HG02970 (cell line): ENCODE measurements around the gene ARHGAP30.
A peak's percentile ranks its signal among the peaks of the same experiment; 100 is the strongest.
"Not testable (repeated sequence)": the region's sequence is repeated elsewhere in the genome, so short reads cannot be mapped to it uniquely, and the experiment has no call there.

Experiments
- ATAC-seq: cut with Tn5 transposase; IDR thresholded peaks from one replicate; pipeline ENCODE4 v1.9.1; 2021; ENCODE audit warnings: mild to moderate bottlenecking, moderate library complexity, moderate number of reproducible peaks; ENCODE audit not compliant: unreplicated experiment, low FRiP score

ARHGAP30 gene, protein sequence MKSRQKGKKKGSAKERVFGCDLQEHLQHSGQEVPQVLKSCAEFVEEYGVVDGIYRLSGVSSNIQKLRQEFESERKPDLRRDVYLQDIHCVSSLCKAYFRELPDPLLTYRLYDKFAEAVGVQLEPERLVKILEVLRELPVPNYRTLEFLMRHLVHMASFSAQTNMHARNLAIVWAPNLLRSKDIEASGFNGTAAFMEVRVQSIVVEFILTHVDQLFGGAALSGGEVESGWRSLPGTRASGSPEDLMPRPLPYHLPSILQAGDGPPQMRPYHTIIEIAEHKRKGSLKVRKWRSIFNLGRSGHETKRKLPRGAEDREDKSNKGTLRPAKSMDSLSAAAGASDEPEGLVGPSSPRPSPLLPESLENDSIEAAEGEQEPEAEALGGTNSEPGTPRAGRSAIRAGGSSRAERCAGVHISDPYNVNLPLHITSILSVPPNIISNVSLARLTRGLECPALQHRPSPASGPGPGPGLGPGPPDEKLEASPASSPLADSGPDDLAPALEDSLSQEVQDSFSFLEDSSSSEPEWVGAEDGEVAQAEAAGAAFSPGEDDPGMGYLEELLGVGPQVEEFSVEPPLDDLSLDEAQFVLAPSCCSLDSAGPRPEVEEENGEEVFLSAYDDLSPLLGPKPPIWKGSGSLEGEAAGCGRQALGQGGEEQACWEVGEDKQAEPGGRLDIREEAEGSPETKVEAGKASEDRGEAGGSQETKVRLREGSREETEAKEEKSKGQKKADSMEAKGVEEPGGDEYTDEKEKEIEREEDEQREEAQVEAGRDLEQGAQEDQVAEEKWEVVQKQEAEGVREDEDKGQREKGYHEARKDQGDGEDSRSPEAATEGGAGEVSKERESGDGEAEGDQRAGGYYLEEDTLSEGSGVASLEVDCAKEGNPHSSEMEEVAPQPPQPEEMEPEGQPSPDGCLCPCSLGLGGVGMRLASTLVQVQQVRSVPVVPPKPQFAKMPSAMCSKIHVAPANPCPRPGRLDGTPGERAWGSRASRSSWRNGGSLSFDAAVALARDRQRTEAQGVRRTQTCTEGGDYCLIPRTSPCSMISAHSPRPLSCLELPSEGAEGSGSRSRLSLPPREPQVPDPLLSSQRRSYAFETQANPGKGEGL

DNA sequence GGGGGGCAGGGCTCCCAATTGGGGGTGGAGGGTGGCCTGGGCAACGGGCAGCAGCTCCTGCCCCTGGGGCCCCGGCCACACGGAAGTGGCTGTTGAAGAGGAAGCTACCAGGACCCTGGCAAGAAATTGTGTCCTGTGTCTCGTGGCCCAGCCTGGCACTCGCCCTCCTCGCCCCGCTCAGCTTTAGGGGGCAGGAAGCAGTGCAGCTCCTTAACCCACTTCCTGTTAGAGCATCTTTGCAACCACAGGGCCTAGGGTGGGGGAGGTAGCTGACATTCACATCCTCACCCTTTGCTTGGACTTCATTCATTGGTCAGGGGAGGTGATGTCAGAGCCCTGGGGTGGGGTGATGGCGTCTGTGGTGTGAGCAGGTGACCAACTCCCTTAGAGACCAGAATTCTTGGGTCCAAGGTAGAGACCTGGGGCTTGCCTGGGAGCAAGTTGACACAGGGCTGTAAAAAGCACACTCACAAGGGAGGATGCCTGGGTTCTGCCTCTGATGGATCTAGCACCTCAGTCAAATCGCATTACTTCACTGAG lies at the start of gene ARHGAP30:
Gene ARHGAP30 (minus strand): TSS at position 161 of the 540 bp plus-strand sequence. CDS start 267 bp downstream, outside the sequence.
- ATAC-seq: peak; percentile 65

DNA sequence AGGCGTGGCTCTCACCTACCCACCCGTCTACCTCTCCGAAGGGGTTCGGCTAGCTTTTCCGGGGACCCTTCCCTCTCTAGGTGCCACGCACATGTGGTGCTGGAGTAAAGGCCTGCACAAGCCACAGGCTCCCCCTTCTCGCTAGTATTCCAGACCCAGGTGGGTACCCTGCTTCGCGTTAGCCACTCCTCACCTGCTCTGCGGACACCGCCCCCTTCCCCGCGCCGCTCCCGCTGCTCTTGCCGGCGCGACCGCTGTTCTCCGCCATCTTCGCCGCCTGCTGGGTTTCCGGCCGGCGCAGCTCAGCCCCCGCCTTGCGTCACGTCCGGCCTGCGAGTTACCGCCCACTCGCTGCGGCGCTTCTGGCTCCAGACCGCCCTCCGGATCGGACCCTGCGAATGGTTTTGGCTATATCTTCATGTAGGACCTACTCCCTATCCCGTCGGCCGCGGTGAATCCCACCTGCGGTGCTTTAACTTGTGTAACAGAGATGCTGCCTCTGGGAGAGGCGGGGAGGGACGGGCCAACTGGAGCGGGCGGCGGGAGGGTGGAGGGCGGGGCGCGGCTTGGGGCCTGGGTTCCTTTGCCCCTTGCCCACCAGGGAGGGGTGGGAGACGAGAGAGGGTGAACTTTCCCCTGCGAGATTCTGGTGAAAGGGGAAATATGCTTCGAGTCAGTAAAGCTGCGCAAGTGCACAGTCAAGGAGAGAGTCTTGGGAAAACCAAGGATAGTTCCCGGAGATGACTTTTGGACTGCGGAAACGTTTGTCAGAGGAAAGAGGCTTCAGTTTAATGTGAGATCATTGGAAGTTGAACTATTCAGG lies 48.3 kb upstream of the ARHGAP30 start, which contains the start of the genes NIT1 and PFDN2:
Gene NIT1 (plus strand): TSS at position 347 of the 823 bp plus-strand sequence. CDS start 72 bp downstream, at position 419.
Gene PFDN2 (minus strand): TSS at position 279 of the 823 bp plus-strand sequence. CDS start 11 bp downstream, at position 268.
- peak; percentile 63 for ATAC-seq

DNA sequence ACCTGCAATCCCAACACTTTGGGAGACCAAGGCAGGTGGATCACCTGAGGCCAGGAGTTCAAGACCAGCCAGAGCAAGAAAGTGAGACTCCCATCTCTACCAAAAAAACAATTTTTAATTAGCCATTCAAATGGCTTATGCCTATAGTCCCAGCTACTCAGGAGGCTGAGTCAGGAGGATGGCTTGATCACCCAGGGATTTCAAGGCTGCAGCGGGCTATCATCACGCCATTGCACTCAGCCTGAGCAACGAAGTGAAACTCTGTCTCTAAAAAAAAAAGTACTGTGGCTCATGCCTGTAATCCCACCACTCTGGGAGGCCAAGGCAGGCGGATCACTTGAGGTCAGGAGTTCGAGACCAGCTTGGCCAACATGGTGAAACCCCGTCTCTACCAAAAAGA lies 46.3 kb upstream of the ARHGAP30 start:
- ATAC-seq: not testable (repeated sequence)

DNA sequence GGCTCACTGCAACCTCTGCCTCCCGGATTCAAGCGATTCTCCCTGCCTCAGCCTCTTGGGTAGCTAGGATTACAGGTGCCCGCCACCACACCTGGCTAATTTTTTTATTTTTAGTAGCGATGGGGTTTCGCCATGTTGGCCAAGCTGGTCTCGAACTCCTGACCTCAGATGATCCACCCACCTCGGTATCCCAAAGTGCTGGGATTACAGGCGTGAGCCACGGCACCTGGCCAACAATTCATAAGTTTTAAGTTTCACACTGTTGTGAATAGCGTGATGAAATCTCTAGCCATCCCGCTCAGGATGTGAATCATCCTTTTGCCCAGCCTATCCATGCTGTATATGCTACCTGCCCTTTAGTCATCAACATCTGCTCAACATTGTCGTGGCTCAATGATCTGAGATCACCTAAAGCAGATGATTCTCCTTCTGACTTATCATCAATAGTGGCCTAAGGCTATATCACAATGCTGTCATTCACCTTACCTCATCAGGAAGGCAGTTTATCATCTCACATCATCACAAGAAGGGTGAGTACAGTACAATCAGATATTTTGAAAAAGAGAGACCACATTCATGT lies 45.5 kb upstream of the ARHGAP30 start:
- ATAC-seq: no peak

DNA sequence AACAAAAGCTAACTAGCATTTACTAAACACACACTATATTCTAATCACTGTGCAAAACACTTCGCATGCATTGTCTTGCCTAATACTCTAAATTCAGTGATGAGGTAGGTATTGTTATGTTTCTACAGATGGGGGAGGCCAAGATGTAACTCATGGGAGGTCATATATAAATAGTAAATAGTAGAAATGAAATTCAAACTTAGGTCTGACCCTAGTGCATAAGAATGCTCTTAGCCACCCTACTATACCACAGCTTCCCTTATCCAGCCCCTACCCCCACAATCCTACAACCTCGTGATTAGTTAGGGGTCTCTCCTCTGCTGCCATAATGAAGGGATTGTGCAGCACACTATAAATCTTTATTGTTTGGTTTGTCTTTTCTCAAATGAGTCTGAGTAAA lies 44.9 kb upstream of the ARHGAP30 start:
- no peak for ATAC-seq

DNA sequence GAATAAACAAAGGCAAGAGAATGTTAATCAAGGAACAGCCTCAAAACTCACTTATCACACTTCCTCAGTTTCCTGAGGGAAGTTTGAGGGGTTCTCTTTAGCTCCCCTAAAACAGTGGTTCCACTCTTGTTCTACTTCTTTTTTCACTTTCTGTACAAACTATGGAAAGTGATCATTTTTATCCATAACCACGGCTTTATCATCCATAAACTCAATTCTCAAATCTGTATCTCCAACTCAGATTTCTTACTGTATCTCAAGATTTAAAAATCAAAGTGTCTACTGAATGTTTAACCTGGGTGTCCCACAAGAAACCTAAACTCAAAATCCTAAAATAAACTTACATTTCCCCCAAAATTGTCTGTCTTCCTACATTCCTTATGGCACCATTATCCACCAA lies 44.2 kb upstream of the ARHGAP30 start:
- no peak for ATAC-seq

DNA sequence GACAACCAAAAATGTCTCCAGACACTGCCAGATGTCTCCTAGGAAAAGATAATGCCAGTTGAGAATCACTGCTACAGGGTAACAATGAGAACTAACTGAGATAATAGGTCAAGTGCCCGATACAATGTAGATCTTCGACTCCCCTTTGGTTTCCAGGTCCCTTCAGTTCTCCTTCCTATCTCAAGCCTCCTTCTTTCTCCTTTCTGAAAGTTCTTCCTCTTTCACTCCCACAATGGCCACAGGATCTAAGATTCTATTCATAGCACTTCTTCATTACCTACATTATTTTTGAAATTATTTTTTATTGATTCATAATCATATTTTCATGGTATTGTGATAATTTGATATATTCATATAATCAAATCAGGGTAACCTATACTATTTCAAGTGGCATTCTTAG lies 41.8 kb upstream of the ARHGAP30 start:
- ATAC-seq: no peak

DNA sequence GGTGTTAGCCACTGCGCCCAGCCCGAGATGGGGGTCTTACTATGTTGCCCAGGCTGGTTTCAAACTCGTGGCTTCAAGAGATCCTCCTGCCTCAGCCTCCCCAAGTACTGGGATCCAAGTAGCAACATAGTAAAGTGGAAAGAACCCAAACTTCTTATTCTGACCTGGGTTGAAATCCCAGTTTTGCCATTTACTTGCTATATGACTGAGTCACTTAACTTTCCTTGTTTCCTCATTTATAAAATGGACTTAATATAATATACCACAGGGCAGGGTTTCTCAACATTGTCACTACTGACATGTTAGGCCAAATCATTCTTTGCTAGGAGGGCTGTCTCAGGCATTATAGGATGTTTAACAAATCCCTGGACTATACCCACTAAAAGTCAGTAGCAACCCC lies 41.4 kb upstream of the ARHGAP30 start:
- no peak for ATAC-seq

DNA sequence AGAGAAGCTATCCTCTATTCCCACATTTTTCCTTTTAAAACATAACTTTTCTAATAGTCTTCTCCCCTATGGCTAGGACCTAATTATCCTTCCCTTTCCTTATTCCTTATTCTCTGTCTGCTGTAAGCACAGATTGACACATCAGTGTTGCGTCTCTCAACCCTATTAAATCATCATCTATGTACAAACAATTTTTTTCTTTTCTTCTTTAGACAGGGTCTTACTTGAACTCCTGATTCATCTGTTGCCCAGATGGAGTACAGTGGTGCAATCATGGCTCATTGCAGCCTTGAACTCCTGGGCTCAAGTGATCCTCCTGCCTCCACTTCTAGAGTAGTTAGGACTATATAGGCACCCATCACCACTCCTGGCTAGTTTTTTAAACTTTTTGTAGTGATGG lies 36.7 kb upstream of the ARHGAP30 start:
- ATAC-seq: no peak

DNA sequence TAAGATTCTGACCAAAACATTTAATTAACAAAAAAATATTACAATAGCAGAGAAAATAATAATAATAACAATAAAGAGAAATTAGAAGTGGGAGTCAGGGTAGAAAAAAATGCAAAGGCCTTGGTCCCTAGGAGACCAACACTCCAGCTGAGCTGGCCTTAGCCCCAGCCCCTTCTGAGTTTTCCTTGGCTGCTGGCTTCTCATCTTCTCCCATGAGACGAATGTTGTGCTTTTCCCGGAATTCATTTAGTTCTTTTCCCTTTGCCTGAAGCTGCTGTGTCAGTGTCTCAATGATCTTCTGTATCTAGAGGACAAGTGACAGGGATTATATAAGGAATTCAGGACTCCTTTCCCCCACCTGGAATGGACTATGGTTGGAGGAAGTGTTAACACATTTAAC lies 30.9 kb upstream of the ARHGAP30 start:
- ATAC-seq: no peak

DNA sequence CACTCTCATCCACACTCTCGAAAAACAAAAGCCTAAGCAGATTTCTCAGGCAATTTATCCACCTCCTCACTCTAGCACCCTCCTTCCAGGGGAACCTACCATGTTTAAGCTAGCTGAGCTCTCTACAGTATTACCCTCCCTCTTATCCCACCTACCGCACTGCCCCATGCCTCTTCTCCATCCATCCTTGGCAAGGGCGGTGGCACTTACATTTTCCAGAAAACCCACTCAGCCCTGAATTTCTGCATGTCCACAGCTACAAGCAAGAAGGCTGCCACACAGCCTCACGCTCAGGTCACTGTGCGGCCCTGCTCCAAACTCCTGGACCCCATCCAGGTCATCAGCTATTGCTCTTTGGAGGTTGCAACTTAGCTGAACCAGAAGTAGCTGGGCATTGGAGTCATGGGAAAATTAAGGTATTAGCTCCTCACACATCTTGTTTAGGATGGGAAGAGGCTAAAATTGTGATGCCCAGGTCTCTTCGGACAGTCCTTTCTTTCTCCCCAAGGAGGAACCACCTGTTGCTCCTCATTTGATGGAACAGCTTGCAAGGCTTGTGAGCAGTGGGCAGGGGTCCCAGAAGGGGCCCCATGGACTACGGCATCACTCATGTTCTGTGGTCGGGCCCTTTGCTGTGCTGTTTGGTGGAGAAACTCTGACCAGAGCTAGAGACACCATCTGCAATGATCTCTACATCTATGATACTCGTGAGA lies 29.6 kb upstream of the ARHGAP30 start:
- no peak for ATAC-seq

DNA sequence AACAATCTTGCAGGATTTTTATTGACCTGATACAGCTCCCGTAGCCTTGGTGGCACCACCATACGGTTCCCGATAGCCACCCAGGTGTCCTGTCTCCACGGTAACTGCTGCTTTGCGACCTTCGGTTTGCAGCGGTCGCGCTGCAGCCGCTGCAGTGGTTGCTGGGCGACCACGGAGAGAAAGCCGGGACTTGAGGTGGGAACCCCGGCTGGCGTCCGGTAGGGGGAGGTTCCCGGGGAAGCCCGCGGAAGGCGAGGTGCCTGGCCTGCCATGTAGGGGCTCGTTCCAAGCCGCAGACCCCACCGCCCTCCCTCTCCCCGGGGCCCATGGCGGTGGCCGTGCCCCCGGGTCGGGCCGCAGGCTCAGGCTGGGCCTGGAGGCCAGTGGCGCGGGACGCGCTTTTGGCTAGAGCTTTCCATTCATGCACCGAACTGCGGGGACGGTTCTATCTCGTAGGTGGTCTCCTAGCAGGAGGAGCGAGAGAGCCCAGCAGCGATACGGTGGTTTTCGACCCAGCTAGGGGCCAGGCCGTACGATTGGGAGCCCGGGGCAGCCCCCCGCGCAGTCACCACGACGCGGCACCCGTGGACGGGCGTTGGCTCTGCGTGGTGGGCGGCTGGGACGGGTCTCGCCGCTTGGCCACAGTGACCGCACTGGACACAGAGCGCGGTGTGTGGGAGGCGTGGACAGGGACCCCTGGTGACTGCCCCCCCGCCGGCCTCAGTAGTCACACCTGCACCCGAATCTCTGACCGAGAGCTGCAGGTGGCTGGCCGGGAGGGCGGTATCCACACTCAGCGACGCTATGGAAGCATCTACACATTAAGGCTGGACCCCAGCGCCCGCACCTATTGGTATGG lies 28.7 kb upstream of the ARHGAP30 start, which contains the start of gene KLHDC9:
Gene KLHDC9 (plus strand): TSS at position 152 of the 859 bp plus-strand sequence. CDS start 175 bp downstream, at position 327.
- peak; percentile 59 for ATAC-seq

DNA sequence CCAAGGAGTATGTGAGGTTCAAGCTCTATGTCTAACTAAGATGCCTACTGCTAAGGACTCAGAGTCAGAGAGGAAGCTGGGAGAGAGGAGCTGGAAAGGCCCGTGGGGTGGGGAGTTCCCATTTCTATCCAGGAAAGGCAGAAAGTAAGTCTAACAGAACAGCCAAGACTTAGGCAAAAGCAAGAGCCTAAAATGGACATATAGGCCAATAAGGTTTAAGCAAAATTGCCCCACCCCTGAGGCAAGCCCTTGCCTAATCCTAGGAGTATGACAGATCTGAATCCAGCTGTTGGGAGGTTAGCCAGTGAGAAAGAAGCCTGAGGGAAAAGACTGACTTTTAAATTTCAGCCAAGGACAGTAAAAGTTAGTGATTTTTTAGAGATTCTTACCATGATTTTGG lies 26.8 kb upstream of the ARHGAP30 start:
- ATAC-seq: no peak

DNA sequence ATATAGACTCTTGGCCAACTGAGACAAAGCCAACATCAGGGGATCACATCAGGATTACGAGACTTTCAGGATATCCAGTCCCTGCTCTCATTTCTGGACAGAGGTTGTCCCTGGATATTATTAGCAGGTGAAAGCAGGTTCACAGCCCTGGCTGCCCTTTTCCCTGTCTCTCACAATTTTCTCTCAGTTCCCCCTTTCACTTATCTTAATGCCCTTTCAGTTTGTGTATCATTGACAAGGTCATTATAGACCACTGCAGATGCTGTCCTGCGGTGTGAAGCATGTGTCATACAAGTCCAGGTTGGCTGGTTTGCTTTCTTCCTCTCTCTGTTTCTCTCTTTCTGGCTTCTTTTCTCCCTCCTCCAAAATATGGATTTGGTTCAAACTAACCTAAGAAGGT lies 26.3 kb upstream of the ARHGAP30 start:
- ATAC-seq: no peak

DNA sequence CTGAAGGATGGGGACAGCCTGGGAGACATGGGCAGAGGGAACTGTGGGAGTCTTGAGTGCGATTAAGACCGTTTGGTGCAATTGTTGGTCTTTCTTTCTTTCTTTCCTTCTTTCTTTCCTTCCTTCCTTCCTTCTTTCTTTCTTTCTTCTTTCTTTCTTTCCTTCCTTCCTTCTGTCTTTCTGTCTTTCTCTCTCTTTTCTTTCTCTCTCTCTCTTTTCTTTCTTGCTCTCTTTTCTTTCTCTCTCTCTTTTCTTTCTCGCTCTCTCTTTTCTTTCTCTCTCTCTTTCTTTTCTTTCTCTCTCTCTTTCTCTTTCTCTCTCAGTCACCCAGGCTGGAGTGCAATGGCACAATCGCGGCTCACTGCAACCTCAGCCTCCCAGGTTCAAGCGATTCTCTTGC lies 25.5 kb upstream of the ARHGAP30 start:
- ATAC-seq: no peak

DNA sequence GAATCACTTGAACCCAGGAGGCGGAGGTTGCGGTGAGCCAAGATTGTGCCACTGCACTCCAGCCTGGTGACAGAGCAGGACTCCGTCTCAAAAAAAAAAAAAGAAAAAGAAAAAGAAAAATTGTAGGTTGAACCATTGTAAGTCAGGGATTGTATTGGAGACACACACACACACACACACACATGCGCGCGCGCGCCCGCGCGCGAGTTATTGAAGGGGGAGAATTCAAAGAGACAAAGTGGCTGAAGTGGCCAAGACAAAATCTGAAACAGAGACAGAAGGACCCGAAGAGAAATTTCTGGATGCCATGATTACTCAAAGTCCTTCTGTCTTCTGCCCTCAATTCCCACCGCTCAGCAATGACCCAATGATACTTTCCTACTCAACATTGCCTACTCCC lies 24.8 kb upstream of the ARHGAP30 start:
- ATAC-seq: no peak

DNA sequence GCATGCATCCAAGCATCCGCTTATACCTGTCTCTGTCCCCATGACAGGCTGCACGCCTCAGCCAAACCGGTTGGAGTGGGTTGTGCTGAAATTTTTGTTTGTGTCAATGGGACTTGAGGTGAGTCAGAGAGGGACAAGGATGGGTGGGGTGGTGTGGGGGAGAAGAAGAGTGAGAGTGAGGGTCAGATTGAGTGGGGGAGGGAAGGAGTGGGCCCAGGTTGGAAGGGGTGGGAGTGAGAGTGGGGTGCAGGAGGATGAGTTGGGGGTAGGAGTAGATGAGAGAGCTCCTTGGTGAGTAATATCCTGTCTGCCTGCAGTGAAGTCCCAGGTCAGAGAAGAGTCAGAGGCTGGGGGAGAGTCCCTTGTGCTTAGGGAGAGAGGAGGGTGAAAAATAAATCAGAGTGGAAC lies 22.9 kb upstream of the ARHGAP30 start:
- no peak for ATAC-seq
